GM19099 (cell line): ENCODE measurements around the gene ARHGAP22.

Source experiments
- POLR2A ChIP-seq: IDR thresholded peaks from 3 replicates; pipeline ENCODE4 v1.6.1; 2011; ENCODE audit warnings: low read depth; ENCODE audit not compliant: insufficient read length; ENCODE audit errors: extremely low read depth

ARHGAP22 gene

DNA sequence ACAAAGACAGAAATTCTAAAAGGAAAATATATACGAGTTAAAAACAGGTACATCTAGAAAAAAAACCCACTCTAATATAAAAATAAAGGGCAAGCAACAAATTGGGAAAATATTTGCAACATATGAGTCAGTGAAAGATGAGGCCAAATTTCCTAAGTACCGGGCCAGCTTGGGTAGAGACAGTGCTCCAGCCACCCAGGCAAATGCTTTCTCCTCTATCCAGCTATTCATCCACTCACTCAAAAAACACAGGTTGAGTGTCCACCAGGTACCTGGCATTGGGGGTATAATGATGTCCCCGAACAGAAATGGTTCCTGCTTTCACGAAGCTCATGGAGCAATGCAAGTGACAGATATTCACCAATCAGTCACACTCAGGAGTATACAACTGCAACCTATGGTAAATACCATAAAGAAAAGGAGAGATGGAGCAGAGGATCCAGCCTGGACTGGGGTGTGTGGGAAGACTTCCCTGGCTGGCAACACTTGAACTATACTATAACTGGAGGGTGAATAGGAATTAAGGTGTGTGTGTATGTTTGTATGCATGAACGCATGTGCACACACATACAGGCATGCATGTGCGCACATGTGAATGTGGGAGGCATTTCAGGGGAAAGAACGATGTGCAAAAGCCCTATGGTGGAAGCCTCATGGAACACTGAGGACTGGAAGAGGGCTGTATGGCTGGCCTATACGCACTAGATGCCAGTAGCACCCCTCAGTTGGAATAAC is 2.3 kb downstream of the ARHGAP22 start:
- TF ChIP-seq POLR2A, result no peak

DNA sequence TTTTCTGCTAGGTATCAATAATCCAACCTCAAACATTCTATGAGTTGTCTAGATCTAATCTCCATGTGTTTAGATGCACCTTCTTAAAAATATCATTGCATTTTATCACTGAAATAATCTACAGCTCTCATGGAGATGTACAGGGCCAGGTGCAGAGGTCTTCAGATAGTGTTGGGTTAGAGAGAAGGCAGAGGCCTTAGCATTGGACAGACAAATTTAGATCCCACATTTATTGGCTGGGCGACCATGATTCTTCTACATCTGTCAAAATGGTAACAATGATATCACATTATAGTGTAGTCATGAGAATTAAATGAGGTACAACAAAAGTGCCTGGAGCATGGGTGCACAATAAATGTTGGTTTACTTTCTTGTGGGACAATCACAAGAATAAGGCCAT is 3.1 kb downstream of the ARHGAP22 start:
- TF ChIP-seq POLR2A, result no peak

DNA sequence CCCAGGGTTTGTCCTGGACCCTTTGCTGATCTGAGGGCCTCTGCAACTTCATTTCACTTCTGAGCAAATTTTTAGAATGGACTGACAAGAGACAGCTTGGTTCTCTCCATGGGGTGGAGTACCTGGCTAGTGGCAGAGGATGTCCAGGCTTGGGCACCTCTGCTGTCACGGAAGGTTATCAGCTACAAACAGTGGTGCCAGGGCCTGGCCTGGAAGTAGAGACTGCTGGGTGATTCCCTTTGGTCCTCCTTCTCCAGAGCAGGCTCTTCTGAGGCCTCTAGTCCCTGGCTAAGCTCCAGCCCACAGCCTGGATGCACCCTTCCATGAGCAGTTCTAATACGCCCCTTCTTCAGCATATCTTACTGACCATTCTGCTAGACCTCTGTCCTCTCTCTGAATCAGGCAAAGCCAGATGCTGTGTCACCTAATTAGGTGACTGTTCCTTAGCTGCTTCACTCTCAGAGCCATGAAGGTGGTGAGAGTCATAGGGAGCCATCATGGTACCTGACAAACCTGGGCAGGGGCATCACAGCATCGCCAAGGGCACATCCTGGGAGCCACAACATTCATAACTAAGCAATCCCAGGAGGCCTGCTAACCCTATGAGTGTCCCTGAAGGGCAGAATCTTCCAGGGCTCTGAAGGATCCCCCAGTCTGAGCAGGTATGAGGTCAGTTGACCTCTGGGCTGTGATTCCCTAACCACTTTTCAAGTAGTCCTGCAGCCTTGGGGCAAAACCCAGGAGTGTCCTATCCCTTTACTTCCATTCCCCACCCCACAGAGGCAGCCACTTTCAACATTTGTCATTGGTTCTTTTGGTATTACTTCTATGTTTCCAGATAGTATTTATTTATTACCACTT is 4.0 kb downstream of the ARHGAP22 start:
- TF ChIP-seq POLR2A, result no peak

- no peak for TF ChIP-seq POLR2A
These were observed 5.1 kb downstream of the ARHGAP22 start for GRCh38 chr10:48599830-48600134.

DNA sequence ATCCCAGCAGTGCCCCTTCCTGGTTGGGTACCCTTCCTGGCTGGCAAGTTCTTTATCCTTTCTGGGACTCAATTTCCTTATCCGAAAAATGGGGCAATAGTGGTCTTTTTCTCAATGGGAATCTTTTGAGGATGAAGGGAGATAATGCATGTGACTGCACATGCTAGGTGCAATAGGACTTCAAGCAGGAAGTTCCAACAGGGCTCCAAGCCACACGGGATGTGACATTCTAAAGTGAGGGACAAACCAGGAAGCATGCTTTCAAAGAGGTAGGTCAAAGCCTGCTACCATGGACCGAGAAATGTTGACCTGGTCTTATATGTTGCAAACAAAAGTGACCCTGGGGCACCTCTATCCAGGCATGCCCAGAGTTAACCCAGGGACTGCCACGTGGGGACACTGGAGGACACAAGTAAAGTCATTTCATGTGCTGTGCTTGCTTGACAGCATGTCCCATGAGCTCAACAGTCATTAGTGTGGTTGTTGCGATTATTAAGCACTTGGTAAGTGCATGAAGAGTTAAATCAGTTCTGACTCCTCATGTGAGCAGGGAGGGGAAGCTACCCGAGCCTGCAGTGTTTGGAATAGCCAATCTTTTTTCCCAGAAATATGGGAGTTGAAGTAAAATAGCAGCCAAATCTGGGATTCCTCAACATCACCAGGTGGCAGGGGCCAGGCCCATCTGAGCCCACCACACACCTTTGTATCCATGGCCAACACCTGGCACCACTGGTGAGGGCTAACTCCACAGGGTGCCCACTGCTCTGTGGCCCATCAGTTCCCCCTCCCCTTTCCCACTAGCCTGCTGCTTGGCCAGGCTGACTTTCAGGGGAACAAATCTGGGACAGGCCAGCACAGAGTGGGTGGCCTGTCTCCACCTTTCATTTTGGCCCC is 5.7 kb downstream of the ARHGAP22 start:
- no peak for TF ChIP-seq POLR2A

DNA sequence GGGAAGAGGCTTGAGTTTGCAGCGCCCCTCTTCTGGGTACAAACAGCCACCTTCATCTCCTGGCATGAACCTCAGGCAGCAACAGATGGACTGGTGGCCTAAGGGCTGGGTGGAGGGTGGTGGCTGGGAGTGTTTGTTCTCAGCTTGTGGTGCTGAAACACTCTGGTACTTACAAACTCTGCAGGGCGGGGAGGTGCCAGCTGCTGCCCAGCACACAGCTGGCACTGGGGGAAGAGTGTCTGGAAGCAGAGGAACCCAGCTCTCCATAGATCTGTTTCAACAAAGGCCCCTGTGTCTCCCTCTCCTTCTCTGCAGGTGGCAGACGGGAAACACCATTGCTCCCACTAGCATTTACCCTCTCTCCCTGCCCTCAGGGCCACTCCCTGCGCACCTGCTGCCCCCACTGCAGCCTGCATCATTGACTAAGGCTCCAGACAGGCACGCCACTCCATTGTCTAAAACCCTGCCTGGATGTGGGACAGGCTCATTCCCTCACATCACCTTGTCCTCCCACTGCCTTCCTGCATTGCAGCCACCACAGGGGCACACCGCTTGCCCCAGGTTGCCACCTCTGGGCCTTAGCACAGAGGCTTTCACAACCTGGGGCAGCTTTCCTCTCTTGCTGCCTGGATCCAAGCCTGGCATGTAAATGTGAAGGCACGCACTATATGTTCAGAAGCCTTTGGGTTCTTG is 6.5 kb downstream of the ARHGAP22 start:
- no peak for TF ChIP-seq POLR2A

DNA sequence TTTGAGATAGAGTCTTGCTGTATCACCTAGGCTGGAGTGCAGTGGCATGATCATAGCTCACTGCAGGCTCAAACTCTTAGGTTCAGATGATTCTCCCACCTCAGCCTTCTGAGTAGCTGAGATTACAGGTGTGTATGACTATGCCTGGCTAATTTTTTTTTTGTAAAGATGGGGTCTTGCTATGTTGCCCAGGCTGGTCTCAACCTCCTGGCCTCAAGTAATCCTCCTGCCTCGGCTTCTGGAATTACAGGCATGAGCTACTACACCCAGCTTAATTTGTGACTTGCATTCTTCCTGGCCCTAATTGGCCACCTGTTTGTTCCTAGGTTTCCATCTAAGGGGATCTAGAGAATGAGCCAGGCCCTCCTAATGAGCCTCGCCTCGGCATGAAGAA is 9.3 kb downstream of the ARHGAP22 start:
- no peak for TF ChIP-seq POLR2A

- no peak for TF ChIP-seq POLR2A
These were observed 9.9 kb downstream of the ARHGAP22 start for GRCh38 chr10:48594803-48595538.

DNA sequence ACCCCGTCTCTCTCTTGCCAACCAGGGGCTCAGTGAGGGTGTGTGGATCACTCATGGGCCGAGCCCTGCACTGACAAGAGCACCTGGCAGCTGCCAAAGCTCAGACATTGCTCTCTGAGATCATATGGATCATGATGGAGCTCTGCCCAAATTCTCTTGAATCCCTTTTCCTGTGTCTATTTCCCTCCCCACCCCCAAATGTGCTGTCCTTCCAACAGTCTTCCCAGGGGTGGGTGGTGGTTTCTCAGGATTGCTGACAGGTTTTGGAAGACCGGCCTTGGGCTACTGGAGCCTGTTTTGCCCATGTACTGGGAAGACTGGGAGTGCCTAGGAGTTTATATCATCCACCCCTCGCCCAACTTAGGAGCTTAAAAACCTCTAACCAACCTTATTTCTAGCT is 10.5 kb downstream of the ARHGAP22 start:
- TF ChIP-seq POLR2A, result no peak

- TF ChIP-seq POLR2A, result no peak
These were observed 12.5 kb downstream of the ARHGAP22 start for GRCh38 chr10:48592346-48592745.

DNA sequence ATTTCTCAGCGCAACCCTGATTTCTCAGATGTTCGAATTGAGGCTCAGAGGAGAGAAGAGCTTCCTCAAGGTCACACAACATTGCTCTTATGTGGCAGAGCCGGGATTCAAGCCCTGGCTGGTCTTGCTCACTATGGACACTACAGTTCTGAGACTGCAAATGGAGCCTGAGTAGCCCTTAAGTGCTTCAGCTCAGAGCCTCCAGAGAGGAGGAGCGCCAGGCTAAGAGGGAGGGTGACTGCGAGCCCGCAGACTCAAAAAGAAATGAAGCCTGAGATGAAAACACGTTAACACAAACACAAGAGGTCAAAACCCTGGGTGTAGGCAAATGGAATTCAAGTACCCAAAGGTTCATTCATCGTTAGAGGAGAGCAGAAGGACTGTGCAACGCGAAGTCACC is 13.9 kb downstream of the ARHGAP22 start:
- no peak for TF ChIP-seq POLR2A

DNA sequence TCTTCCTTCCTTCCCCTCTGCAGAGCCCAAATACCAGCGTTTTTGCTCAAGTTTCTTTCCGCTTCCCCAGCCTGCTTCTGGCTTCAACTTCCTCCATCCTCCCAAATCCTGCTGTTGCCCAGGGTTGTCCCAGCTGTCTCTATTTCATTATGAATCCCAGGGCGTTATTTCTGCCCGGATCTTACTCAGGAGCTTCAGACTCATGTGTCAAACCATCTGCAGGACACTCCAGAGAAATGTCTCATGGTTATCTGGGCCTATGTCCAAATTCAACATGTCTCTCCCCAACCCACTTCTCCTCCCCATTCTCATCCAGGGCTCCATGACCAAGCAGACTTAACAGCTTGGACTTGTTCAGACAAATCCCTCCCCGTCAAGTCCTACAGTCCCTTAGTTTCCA is 15.6 kb downstream of the ARHGAP22 start:
- no peak for TF ChIP-seq POLR2A

DNA sequence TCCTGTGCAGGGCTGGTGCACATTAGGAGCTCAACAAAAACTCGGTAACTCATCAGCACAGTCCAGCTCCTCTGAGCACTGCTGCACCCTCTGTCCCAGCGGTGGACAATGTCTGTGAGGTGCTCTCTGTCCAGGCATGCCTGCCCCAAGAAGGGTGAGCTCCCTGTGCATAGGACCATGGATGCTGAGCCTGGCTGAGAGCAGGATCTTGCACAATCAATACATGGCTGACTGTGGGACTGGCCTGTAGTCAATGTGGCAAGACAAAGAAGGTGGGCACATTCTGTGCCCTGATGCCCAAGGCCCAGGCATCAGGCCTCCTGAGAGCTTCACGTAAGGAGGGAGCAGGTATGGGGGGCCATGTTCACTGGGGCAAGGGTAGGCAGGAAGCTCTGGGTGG is 17.1 kb downstream of the ARHGAP22 start:
- TF ChIP-seq POLR2A, result no peak

DNA sequence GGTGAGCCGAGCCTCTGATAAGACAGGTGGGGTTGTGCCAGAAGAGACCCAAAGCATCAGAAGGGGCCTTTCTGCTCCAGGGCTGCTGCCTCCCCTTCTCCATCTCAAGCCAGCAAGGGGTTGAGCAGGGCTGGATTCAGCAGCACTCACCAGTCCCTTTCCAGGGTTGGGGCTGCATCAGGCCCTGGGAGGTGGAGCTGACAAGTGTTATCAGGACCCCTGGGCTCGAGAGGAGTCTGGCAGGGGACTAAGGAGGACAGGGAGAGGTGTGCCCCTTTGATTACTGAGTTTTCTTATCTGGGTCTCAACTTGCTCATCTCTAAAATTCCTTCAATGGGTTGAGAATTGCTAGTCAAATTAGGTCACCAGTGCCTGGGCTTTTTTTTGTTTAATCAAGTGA is 17.8 kb downstream of the ARHGAP22 start:
- no peak for TF ChIP-seq POLR2A
